ENCODE results near the gene LASP1.

- no peak for TF ChIP-seq CTCF (IDR thresholded peaks at IDR 0.05)
- no peak for TF ChIP-seq POLR2A (IDR thresholded peaks at IDR 0.05)
These were observed 20.8 kb upstream of the LASP1 start for GRCh38 chr17:38848939-38849605.

Measured in body of pancreas (tissue), 4 donors.